NCI-H146 (cell line): ENCODE results near the gene NEO1.

Experiments used
- DNase-seq: peaks from one replicate; lab custom pipeline; 2025; lab: John Stamatoyannopoulos, UW

NEO1 gene

GRCh38 chr15:73305331-73306211 lies 253.3 kb downstream of the NEO1 start:
- peak; percentile 77 for DNase-seq

GRCh38 chr15:73308305-73308704 lies 256.0 kb downstream of the NEO1 start:
- peak; percentile 6 for DNase-seq

GRCh38 chr15:73313861-73314260 lies 261.6 kb downstream of the NEO1 start:
- DNase-seq, result no peak

GRCh38 chr15:73317651-73318462 lies 265.6 kb downstream of the NEO1 start:
- DNase-seq, result peak; percentile 30

GRCh38 chr15:73318463-73319351 lies 266.4 kb downstream of the NEO1 start:
- peak; percentile 90 for DNase-seq

- no peak for DNase-seq
Measured at GRCh38 chr15:73319460-73320245, 267.4 kb downstream of the NEO1 start.

GRCh38 chr15:73320619-73321180 lies 268.4 kb downstream of the NEO1 start:
- no peak for DNase-seq

GRCh38 chr15:73321496-73322450 lies 269.5 kb downstream of the NEO1 start:
- DNase-seq, result no peak

- DNase-seq, result no peak
Measured at GRCh38 chr15:73322665-73323373, 270.6 kb downstream of the NEO1 start.

GRCh38 chr15:73323374-73323955 lies 271.2 kb downstream of the NEO1 start:
- no peak for DNase-seq

- DNase-seq, result no peak
Measured at GRCh38 chr15:73323956-73324355, 271.7 kb downstream of the NEO1 start.

- DNase-seq, result no peak
Measured at GRCh38 chr15:73324496-73325170, 272.4 kb downstream of the NEO1 start.

- no peak for DNase-seq
Measured at GRCh38 chr15:73325191-73325861, 273.1 kb downstream of the NEO1 start.

- DNase-seq, result no peak
Measured at GRCh38 chr15:73326157-73326556, 273.9 kb downstream of the NEO1 start.

- no peak for DNase-seq
Measured at GRCh38 chr15:73328149-73328820, 276.0 kb downstream of the NEO1 start.

GRCh38 chr15:73328981-73329380 lies 276.7 kb downstream of the NEO1 start:
- no peak for DNase-seq
